Measurements from ENCODE around the gene HAGHL. TPM values are rescaled to one million over a fixed set of nuclear protein-coding genes. Genes with fewer than 3 reads are reported as not detected.
"Not testable (repeated sequence)": the region's sequence is repeated elsewhere in the genome, so short reads cannot be mapped to it uniquely, and the experiment has no call there.

HAGHL gene
- total and polyA plus RNA-seq, 9 donors = 2.6 to 25.7 (median 3.4) TPM; not detected in 1

DNA sequence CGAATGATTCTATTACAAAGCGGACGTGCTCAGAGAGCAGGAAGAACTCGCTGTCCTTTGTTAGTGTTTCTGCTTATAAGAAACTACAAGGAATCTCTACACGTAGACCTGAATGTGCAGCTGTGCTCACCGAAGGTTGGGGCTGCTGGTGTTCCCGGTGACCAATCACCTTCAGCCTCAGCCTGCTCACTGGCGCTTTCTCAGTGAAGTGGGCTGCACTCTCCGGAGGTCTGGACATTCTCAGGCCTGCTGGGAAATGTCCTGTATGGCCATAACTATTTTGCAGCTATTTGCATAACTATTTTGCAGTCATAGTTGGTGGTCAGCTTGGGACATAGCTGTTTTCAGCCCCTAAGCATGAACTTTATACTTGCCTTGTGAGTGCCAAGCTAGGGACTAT, 23.6 kb downstream of the HAGHL start:
- Histone ChIP-seq H3K4me1 (ENCODE audit: insufficient read depth) (no peaks in the 10 kb centered on the region), H3K27me3 (no peaks in the 10 kb centered on the region), H3K4me3 (no peak overlapping the region), H3K27ac (no peak overlapping the region), H3K9me3 (no peaks in the 10 kb centered on the region), H3K36me3 (no peaks in the 10 kb centered on the region)
- intact Hi-C loops (cut with DNase I) = no loop called here
- DNase-seq = no peak
- TF ChIP-seq POLR2A (IDR thresholded peaks at IDR 0.05) (no peak), EP300 (IDR thresholded peaks at IDR 0.05) (no peak)
- TF ChIP-seq, protein P1, sequence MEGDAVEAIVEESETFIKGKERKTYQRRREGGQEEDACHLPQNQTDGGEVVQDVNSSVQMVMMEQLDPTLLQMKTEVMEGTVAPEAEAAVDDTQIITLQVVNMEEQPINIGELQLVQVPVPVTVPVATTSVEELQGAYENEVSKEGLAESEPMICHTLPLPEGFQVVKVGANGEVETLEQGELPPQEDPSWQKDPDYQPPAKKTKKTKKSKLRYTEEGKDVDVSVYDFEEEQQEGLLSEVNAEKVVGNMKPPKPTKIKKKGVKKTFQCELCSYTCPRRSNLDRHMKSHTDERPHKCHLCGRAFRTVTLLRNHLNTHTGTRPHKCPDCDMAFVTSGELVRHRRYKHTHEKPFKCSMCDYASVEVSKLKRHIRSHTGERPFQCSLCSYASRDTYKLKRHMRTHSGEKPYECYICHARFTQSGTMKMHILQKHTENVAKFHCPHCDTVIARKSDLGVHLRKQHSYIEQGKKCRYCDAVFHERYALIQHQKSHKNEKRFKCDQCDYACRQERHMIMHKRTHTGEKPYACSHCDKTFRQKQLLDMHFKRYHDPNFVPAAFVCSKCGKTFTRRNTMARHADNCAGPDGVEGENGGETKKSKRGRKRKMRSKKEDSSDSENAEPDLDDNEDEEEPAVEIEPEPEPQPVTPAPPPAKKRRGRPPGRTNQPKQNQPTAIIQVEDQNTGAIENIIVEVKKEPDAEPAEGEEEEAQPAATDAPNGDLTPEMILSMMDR (IDR thresholded peaks at IDR 0.05) = no peak
- WGBS, 3 donors = 34 to 48% (median 48%) methylated on average over 9 of the region's 9 CpGs

DNA sequence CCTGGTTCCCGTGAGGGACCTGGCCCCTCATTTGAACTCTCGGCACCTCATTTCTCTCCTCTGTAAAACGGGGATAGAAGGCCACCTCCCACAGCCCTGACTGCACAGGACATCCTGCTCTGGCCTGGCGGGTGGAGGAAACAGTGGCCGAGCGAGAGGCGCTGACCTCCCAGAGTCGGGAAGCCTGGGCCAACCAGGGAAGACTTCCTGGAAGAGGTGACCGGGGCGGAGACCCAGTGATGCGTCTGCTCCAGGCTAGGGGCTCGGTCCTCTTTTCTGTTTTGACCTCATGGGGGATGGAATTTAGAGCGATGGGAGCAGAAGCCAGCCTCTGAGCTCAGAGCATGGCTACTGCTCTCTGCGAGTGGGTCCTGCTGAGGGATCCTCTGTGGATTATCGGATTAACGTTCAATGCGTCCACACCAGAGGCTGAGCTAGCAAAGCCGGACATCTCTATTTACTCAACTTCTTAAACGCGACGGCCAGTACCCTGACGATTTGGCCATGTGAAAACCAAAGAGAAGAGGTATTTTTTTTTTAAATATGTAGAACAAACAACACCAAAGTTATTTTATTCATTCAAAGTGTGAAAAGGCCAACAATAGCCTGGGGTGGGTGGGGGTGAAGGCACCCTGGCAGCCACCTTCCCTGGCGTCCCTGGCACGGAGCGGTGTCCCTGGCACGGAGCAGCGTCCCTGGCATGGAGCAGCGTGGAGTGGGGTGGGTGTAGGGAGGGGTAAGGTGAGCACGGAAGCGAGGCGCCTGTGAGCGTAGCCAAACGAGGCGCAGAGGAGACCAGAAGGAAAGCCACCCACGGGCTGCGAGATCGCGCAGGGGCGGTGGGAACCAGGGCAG, 24.5 kb downstream of the HAGHL start:
- Histone ChIP-seq H3K4me3 (no peak overlapping the region), H3K27me3 (no peaks in the 10 kb centered on the region), H3K27ac (no peak overlapping the region), H3K4me1 (ENCODE audit: insufficient read depth) (no peaks in the 10 kb centered on the region), H3K9me3 (peaks cover 0 to under 1% of the 10 kb centered on the region in 2 donors), H3K36me3 (no peaks in the 10 kb centered on the region)
- intact Hi-C loops (cut with DNase I) = no loop called here
- no peak for TF ChIP-seq POLR2A (IDR thresholded peaks at IDR 0.05)
- no peak for TF ChIP-seq EP300 (IDR thresholded peaks at IDR 0.05)
- TF ChIP-seq, protein P1 (IDR thresholded peaks at IDR 0.05) = no peak
- no peak for DNase-seq
- 52 to 60% (median 58%) methylated on average over 39 of the region's 39 CpGs for WGBS, 3 donors

DNA sequence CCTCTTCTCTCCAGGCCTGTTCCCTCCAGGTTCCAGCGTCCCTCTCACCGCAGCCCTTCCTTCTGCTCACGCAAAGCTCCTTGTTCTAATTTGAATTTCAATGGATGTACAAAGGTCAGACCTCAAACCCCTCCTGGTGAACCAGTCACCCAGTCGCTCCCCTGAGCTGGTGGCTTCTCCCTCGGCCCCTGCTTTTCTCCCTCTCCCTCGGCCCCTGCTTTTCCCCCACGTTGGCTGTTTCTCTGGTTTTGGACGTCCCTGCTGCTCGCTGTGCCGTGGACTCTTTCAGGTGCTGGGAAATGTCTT, 25.1 kb downstream of the HAGHL start:
- Histone ChIP-seq H3K4me3 (no peak overlapping the region), H3K27ac (no peak overlapping the region), H3K9me3 (peaks cover 0 to 4% of the 10 kb centered on the region in 2 donors), H3K4me1 (ENCODE audit: insufficient read depth) (no peaks in the 10 kb centered on the region), H3K36me3 (no peaks in the 10 kb centered on the region), H3K27me3 (no peaks in the 10 kb centered on the region)
- no peak for DNase-seq
- 21 to 42% (median 29%) methylated on average over 10 of the region's 10 CpGs for WGBS, 3 donors
- intact Hi-C loops (cut with DNase I) = no loop called here
- TF ChIP-seq POLR2A (IDR thresholded peaks at IDR 0.05) (no peak), EP300 (IDR thresholded peaks at IDR 0.05) (no peak)
- TF ChIP-seq, protein P1 (IDR thresholded peaks at IDR 0.05) = no peak

DNA sequence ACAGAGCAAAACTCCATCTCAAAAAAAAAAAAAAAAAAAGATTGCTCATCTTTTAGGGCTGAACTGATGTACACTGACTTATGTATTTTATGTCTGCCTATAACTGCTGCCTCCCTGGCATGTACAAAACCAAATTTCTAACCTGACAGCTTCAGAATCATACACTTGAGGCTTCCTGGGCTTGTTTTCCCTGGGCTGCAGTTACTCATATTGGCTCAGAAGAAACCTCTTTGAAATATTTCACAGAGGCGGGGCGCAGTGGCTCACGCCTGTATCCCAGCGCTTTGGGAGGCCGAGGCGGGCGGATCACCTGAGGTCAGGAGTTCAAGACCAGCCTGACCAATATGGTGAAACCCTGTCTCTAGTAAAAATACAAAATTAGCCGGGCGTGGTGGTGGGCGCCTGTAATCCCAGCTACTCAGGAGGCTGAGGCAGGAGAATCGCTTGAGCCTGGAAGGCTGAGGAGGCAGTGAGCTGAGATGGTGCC, 27.3 kb downstream of the HAGHL start:
- H3K4me3 ChIP-seq; H3K36me3 ChIP-seq; H3K9me3 ChIP-seq; intact Hi-C loops (cut with DNase I); H3K4me1 ChIP-seq (ENCODE audit: insufficient read depth); H3K27ac ChIP-seq; DNase-seq; H3K27me3 ChIP-seq: not testable (repeated sequence)
- WGBS, 3 donors = 81 to 87% (median 83%) methylated on average over 11 of the region's 11 CpGs

DNA sequence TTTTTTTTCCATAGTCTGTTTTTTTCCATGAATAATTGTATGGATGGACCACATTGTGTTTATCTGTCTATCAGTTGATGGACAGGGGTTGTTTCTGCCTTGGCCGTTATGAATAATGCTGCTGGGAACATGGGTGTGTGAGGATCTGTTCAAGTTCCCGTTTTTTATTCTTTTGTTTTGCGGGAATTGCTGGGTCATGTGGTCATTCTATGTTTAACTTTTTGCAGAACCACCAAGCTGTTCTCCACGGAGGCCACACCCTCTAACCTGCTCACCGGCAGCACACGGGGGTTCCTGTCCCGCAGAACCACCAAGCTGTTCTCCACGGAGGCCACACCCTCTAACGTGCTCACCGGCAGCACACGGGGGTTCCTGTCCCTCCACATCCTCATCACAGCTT, 27.8 kb downstream of the HAGHL start:
- WGBS, 3 donors = 55 to 76% (median 58%) methylated on average over 11 of the region's 11 CpGs
- Histone ChIP-seq H3K4me1 (ENCODE audit: insufficient read depth) (no peaks in the 10 kb centered on the region), H3K27me3 (no peaks in the 10 kb centered on the region), H3K27ac (no peak overlapping the region), H3K36me3 (no peaks in the 10 kb centered on the region), H3K9me3 (peaks cover 0 to 4% of the 10 kb centered on the region in 2 donors), H3K4me3 (no peak overlapping the region)
- TF ChIP-seq EP300 (IDR thresholded peaks at IDR 0.05) (no peak), POLR2A (IDR thresholded peaks at IDR 0.05) (no peak)
- TF ChIP-seq, protein P1 (IDR thresholded peaks at IDR 0.05) = no peak
- intact Hi-C loops (cut with DNase I) = no loop called here
- no peak for DNase-seq
